Neuronal stem cell (in vitro differentiated cells): ENCODE measurements around the gene EHD1.

Experiments
- DNase-seq: peaks from one replicate; pipeline ENCODE4 v3.0.0-alpha.2; 2013; ENCODE audit warnings: low spot score
- H2AFZ ChIP-seq: one replicate; pipeline ENCODE4 v1.6.1; 2013; ENCODE audit warnings: mild to moderate bottlenecking, low read length, inconsistent platforms
- H2AK5ac ChIP-seq: 2 replicates; pipeline ENCODE4 v1.6.1; 2013; ENCODE audit warnings: low read depth, mild to moderate bottlenecking, inconsistent platforms, low read length, moderate library complexity, mixed read lengths
- H2BK120ac ChIP-seq: 2 replicates; pipeline ENCODE4 v1.6.1; 2013; ENCODE audit warnings: low read depth, mild to moderate bottlenecking, inconsistent platforms, low read length, moderate library complexity, mixed read lengths
- H2BK12ac ChIP-seq: one replicate; pipeline ENCODE4 v1.6.1; 2013; ENCODE audit warnings: low read length, inconsistent platforms
- H2BK15ac ChIP-seq: 2 replicates; pipeline ENCODE4 v1.6.1; 2013; ENCODE audit warnings: mild to moderate bottlenecking, low read length, inconsistent platforms, mixed read lengths
- H2BK5ac ChIP-seq: one replicate; pipeline ENCODE4 v1.6.1; 2013; ENCODE audit warnings: inconsistent platforms, mild to moderate bottlenecking, low read length, moderate library complexity
- H3K14ac ChIP-seq: one replicate; pipeline ENCODE4 v1.6.1; 2013; ENCODE audit warnings: low read length, inconsistent platforms
- H3K18ac ChIP-seq: 2 replicates; pipeline ENCODE4 v1.6.1; 2013; ENCODE audit warnings: low read length, inconsistent platforms
- H3K23ac ChIP-seq: 2 replicates; pipeline ENCODE4 v1.6.1; 2013; ENCODE audit warnings: low read depth, mild to moderate bottlenecking, mixed read lengths, low read length, inconsistent platforms; ENCODE audit not compliant: poor library complexity
- H3K27ac ChIP-seq: replicated peaks from 3 replicates; pipeline ENCODE4 v1.5.1; 2013; ENCODE audit warnings: low read length, inconsistent platforms
- H3K27me3 ChIP-seq, 3 experiments: 2 replicates each; pipeline ENCODE4 v1.6.1; 2013; ENCODE audit warnings: low read length in 3 of 3, mild to moderate bottlenecking in 2 of 3, inconsistent platforms in 1 of 3, low read depth in 1 of 3, mixed read lengths in 1 of 3, moderate library complexity in 1 of 3; ENCODE audit not compliant: control insufficient read depth in 3 of 3, insufficient read depth in 3 of 3
- H3K36me3 ChIP-seq, 2 donors: replicated peaks in 1 of 2; 2 replicates each; pipeline ENCODE4 v1.6.1; 2013; ENCODE audit warnings: low read length in 2 of 2; ENCODE audit not compliant: control insufficient read depth in 2 of 2, insufficient read depth in 2 of 2
- H3K4ac ChIP-seq: 2 replicates; pipeline ENCODE4 v1.6.1; 2013; ENCODE audit warnings: inconsistent platforms, mild to moderate bottlenecking, low read length, moderate library complexity
- H3K4me1 ChIP-seq, 2 donors: 1 replicate in 1 of 2; 2 replicates in 1 of 2; pipeline ENCODE4 v1.6.1; 2013; ENCODE audit warnings: low read length in 2 of 2, low read depth in 1 of 2; ENCODE audit not compliant: control insufficient read depth in 2 of 2, insufficient read depth in 1 of 2
- H3K4me2 ChIP-seq: one replicate; pipeline ENCODE4 v1.6.1; 2013; ENCODE audit warnings: mild to moderate bottlenecking, low read length, inconsistent platforms; ENCODE audit not compliant: insufficient read depth, poor library complexity, severe bottlenecking
- H3K4me3 ChIP-seq, 2 donors: 2 replicates each; pipeline ENCODE4 v1.5.1; 2013; ENCODE audit warnings: low read length in 2 of 2, mild to moderate bottlenecking in 2 of 2, inconsistent platforms in 1 of 2, moderate library complexity in 1 of 2
- H3K79me1 ChIP-seq: one replicate; pipeline ENCODE4 v1.6.1; 2013; ENCODE audit warnings: low read depth, mild to moderate bottlenecking, inconsistent platforms, low read length, moderate library complexity
- H3K9ac ChIP-seq: one replicate; pipeline ENCODE4 v1.6.1; 2013; ENCODE audit warnings: mild to moderate bottlenecking, low read depth, low read length, inconsistent platforms; ENCODE audit not compliant: poor library complexity
- H3K9me3 ChIP-seq, 2 donors: replicated peaks in 1 of 2; 2 replicates each; pipeline versions ENCODE3 to v1.6.1; 2013; ENCODE audit warnings: low read length in 2 of 2, mild to moderate bottlenecking in 2 of 2, inconsistent platforms in 1 of 2, low read depth in 1 of 2, mixed read lengths in 1 of 2, moderate library complexity in 1 of 2; ENCODE audit not compliant: control insufficient read depth in 2 of 2, insufficient read depth in 1 of 2
- H4K8ac ChIP-seq: one replicate; pipeline ENCODE4 v1.6.1; 2013; ENCODE audit warnings: low read depth, mild to moderate bottlenecking, inconsistent platforms, low read length, moderate library complexity
- H4K91ac ChIP-seq: one replicate; pipeline ENCODE4 v1.6.1; 2013; ENCODE audit warnings: low read length, low read depth, mild to moderate bottlenecking, inconsistent platforms; ENCODE audit not compliant: poor library complexity
- WGBS, 2 donors: extraction: QIAGEN DNeasy Blood & Tissue Kit; methylation state at CpG; one replicate each; pipeline ENCODE4 v1.1.7; 2013; ENCODE audit warnings: missing lambda C conversion rate in 2 of 2, mixed read lengths in 1 of 2; ENCODE audit not compliant: insufficient read length in 2 of 2, insufficient replicate concordance in 1 of 2; ENCODE audit errors: extremely low coverage in 2 of 2; 5-methylcytosine and 5-hydroxymethylcytosine counted together

Gene EHD1

DNA sequence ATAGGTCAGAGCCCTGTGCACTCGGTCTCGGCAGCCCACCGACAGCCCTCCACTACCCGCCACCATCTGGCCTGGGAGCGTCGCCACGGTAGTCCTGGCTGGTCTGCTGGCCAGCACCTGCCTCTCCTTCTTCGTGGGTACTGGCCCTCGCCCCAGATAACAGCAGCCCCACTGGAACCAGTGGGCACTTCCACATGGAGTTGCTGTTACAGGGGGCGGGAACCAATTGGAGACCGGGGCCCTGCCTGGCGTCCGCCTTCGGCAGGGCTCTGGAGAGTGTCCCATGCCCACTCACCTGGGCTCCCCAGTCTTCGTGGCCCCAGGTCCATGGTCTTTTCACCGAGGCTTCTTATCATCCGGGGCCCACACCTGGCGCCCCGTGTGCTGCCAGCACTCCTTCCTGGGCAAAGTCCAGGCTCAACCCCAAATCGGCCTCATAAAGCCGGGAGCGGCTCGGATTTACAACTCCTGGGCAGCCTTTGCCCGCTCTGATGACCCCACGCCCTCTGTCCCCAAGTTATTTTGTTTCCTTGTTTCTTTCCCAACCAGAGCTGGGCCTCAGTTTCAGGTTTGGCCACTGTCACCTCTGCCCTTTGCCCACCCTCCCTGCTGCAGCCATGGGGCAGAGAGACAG is 12.9 kb upstream of the EHD1 start:
- Histone ChIP-seq H4K8ac (no peak overlapping the region), H2BK12ac (no peak overlapping the region), H3K4ac (no peak overlapping the region), H2BK120ac (no peak overlapping the region), H3K79me1 (peaks cover 1% of the 10 kb centered on the region), H3K9ac (no peak overlapping the region), H3K27me3 (no peaks in the 10 kb centered on the region), H3K18ac (no peak overlapping the region), H3K36me3 (no peaks in the 10 kb centered on the region), H3K23ac (peak overlapping the region; percentile 73), H3K4me2 (no peak overlapping the region), H4K91ac (no peak overlapping the region), H3K4me1 (peaks cover 11% of the 10 kb centered on the region in 2 donors), H3K27ac (no peak overlapping the region), H2BK5ac (no peak overlapping the region), H2AFZ (no peak overlapping the region), H3K9me3 (no peaks in the 10 kb centered on the region), H2BK15ac (no peak overlapping the region), H2AK5ac (peak overlapping the region; percentile 81), H3K4me3 (no peak overlapping the region), H3K14ac (no peak overlapping the region)
- WGBS, 2 donors: no CpG with 5 or more reads among the region's 25 CpGs
- DNase-seq: no peak

DNA sequence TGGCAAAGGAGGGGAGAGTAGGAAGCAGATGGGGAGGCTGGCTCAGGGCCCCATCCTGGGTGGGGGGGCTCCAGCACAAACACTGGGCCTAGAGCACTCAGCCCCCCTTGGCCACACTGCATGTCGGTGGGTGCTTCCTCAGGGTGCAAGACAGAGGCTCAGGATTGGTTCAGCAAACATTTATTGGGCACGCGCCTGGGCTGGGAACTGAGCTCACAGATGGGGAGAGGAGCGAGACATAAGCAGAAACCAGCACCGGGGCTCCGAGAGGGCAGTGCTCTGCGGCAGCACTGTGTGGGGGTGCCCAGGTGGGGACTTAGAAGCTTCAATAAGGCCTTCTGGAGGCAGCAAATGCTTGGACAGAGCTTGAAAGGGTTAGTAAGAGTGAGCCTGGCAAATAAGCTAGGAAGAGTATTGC is 12.1 kb upstream of the EHD1 start:
- H2AFZ ChIP-seq: no peak overlapping the region
- no peak overlapping the region for H4K8ac ChIP-seq
- no peak overlapping the region for H3K4me3 ChIP-seq
- peak overlapping the region; percentile 29 for H3K23ac ChIP-seq
- H2BK5ac ChIP-seq: no peak overlapping the region
- peaks cover 1% of the 10 kb centered on the region for H3K79me1 ChIP-seq
- DNase-seq: no peak
- no peak overlapping the region for H2BK15ac ChIP-seq
- no peak overlapping the region for H2BK120ac ChIP-seq
- H3K9ac ChIP-seq: no peak overlapping the region
- H3K14ac ChIP-seq: no peak overlapping the region
- H3K9me3 ChIP-seq: no peaks in the 10 kb centered on the region
- no peak overlapping the region for H2AK5ac ChIP-seq
- peak overlapping the region; percentile 18 for H2BK12ac ChIP-seq
- no peak overlapping the region for H3K4me2 ChIP-seq
- no peaks in the 10 kb centered on the region for H3K36me3 ChIP-seq
- WGBS, 2 donors: no CpG with 5 or more reads among the region's 7 CpGs
- no peaks in the 10 kb centered on the region for H3K27me3 ChIP-seq
- peaks cover 11 to 14% of the 10 kb centered on the region in 2 donors for H3K4me1 ChIP-seq
- H3K27ac ChIP-seq: no peak overlapping the region
- H4K91ac ChIP-seq: no peak overlapping the region
- peak overlapping the region; percentile 48 for H3K18ac ChIP-seq
- no peak overlapping the region for H3K4ac ChIP-seq

DNA sequence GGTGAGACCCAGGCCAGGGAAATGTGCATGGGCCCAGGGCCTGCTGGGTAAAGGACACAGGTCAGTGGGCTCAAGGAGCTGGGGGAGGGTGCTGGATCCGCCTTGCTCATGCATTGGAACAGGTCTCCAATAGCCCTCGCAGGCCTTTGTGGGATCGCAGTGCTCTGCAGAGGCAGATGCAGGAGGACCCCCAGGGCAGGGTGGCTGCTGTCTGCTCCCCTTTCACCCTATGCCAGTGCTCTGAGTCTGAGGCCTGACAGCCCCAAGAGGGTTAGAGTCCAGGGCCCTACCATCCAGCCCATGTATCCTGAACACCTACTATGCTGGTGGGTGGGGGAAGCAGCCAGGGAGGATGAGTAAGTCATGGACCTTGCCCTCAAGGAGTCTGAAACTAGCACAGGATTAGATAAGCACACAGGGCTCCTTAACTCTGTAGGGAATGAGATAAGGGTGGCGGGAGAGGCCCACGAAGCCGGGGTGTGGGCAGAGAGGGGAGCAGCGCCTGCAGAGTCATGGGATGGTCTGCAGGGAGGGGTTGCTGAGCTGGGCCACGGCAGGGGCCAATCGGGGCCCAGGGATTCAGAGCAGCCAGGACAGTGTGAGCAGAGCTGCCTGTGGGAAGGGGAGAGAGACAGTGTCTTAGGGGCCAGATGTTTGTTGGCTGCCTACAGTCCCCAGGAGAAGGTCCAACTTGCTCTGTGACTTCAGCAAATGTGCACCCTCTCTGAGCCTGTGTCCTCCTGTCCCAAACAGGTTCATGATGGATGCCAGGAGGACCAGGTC is 10.5 kb upstream of the EHD1 start:
- no peak overlapping the region for H2BK12ac ChIP-seq
- no CpG with 5 or more reads among the region's 9 CpGs for WGBS, 2 donors
- no peak overlapping the region for H3K27ac ChIP-seq
- H4K91ac ChIP-seq: no peak overlapping the region
- H3K18ac ChIP-seq: peak overlapping the region; percentile 85
- H3K9ac ChIP-seq: peak overlapping the region; percentile 38
- no peaks in the 10 kb centered on the region for H3K36me3 ChIP-seq
- H2AFZ ChIP-seq: peak overlapping the region; percentile 93
- peaks cover 11 to 14% of the 10 kb centered on the region in 2 donors for H3K4me1 ChIP-seq
- peak overlapping the region; percentile 45 for H2BK15ac ChIP-seq
- H2BK5ac ChIP-seq: peak overlapping the region; percentile 5
- no peak overlapping the region for H3K4ac ChIP-seq
- H3K23ac ChIP-seq: peak overlapping the region; percentile 37
- H3K27me3 ChIP-seq: peaks cover 0 to 5% (median 0%) of the 10 kb centered on the region in 3 experiments
- no peak overlapping the region for H4K8ac ChIP-seq
- H3K4me2 ChIP-seq: no peak overlapping the region
- H2AK5ac ChIP-seq: peak overlapping the region; percentile 10
- no peak overlapping the region for H3K14ac ChIP-seq
- no peaks in the 10 kb centered on the region for H3K9me3 ChIP-seq
- DNase-seq: no peak
- H3K79me1 ChIP-seq: no peaks in the 10 kb centered on the region
- H3K4me3 ChIP-seq: no peak overlapping the region
- H2BK120ac ChIP-seq: no peak overlapping the region

DNA sequence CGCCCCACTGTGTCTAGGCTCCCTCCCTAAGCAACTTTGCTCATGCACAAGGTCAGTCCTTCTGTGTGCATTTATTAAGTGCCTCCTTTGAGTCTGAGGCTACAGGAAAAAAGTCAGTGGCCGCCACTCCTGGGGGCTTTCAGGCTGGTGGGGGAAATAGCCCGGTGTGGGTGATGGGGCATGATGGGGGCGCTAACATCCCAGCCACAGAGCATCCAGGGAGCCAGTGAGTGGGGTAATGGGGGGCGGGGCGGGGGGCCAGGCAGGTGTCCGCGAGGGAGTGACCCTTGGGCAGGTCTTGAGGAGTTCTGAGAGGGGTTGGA is 9.9 kb upstream of the EHD1 start:
- H2BK12ac ChIP-seq: no peak overlapping the region
- H3K23ac ChIP-seq: no peak overlapping the region
- H2BK15ac ChIP-seq: peak overlapping the region; percentile 18
- H3K27me3 ChIP-seq: peaks cover 0 to 11% (median 0%) of the 10 kb centered on the region in 3 experiments
- no peak overlapping the region for H3K27ac ChIP-seq
- H3K4me2 ChIP-seq: no peak overlapping the region
- H3K36me3 ChIP-seq: no peaks in the 10 kb centered on the region
- peak overlapping the region; percentile 10 for H2AK5ac ChIP-seq
- peak overlapping the region; percentile 93 for H2AFZ ChIP-seq
- no peak for DNase-seq
- H3K9me3 ChIP-seq: no peaks in the 10 kb centered on the region
- peak overlapping the region; percentile 58 for H4K91ac ChIP-seq
- H2BK5ac ChIP-seq: no peak overlapping the region
- no peaks in the 10 kb centered on the region for H3K79me1 ChIP-seq
- peak overlapping the region in 1 of 2 donors; percentile 35 for H3K4me3 ChIP-seq
- no peak overlapping the region for H3K4ac ChIP-seq
- no peak overlapping the region for H3K14ac ChIP-seq
- peak overlapping the region; percentile 52 for H4K8ac ChIP-seq
- peak overlapping the region; percentile 36 for H3K18ac ChIP-seq
- peak overlapping the region; percentile 65 for H3K9ac ChIP-seq
- H2BK120ac ChIP-seq: no peak overlapping the region
- peaks cover 11% of the 10 kb centered on the region in 2 donors for H3K4me1 ChIP-seq
- no CpG with 5 or more reads among the region's 8 CpGs for whole genome bisulfite sequencing, 2 donors
